HepG2 (cell line): ENCODE data around the gene TMEM106B.
"Not testable (repeated sequence)": the region's sequence is repeated elsewhere in the genome, so short reads cannot be mapped to it uniquely, and the experiment has no call there.

Experiments
- BHLHE40 ChIP-seq: IDR thresholded peaks from 2 replicates; pipeline ENCODE4 v1.6.1; 2011; ENCODE audit warnings: low read length, improper control_type of control experiment
- NCOA1 ChIP-seq: sonication (generic); formaldehyde crosslinking; IDR thresholded peaks from 2 replicates; pipeline ENCODE4 v1.9.0; 2021; ENCODE audit warnings: missing genetic modification reagents
- POLR2AphosphoS5 ChIP-seq: IDR thresholded peaks from 2 replicates; pipeline ENCODE4 v1.6.1; 2012; ENCODE audit warnings: low read depth, low read length
- SIN3A ChIP-seq: IDR thresholded peaks from 2 replicates; pipeline ENCODE4 v1.6.1; 2011; ENCODE audit warnings: low read depth, mild to moderate bottlenecking, control low read depth, low read length, borderline replicate concordance
- SNRNP70 ChIP-seq: fragments of 200-400 bp; formaldehyde crosslinking; IDR thresholded peaks from 2 replicates; pipeline ENCODE4 v1.6.1; 2017; ENCODE audit warnings: mild to moderate bottlenecking, low read depth, low read length, moderate library complexity
- TGIF2 ChIP-seq: IDR thresholded peaks from 2 replicates; pipeline ENCODE4 v1.6.1; 2016; ENCODE audit warnings: control low read depth, missing compliant biosample characterization
- ZNF704 ChIP-seq: sonication (generic); formaldehyde crosslinking; IDR thresholded peaks from 2 replicates; pipeline ENCODE4 v1.8.1; 2023; ENCODE audit warnings: mild to moderate bottlenecking, inconsistent platforms, moderate library complexity, missing genetic modification reagents, borderline replicate concordance

GRCh38 chr7:12168065-12168464 lies 43.0 kb upstream of the TMEM106B start:
- TF ChIP-seq NCOA1; SIN3A; ZNF704 (CRISPR knock-in tag); TGIF2 (CRISPR knock-in tag); SNRNP70; POLR2AphosphoS5; BHLHE40: not testable (repeated sequence)
